H1 (cell line): ENCODE results near the gene SPOCK1. TPM values are rescaled to one million over a fixed set of nuclear protein-coding genes. Genes with fewer than 3 reads are reported as not detected.

ENCODE experiments used
- CTCF ChIA-PET: fragments of 300-600 bp; sonication (Branson Sonifier 250); formaldehyde crosslinking; loops from one replicate; lab custom pipeline; 2021; ENCODE audit not compliant: partially characterized antibody; lab: Charles Lee
- POLR2A ChIA-PET: fragments of 300-600 bp; sonication (Branson Sonifier 250); formaldehyde crosslinking; loops from one replicate; lab custom pipeline; 2021; ENCODE audit warnings: inconsistent platforms; ENCODE audit not compliant: partially characterized antibody; lab: Charles Lee
- DNase-seq, 2 experiments: peaks; one replicate each; pipeline versions ENCODE4 v3.0.0 to v3.0.0-alpha.2; 2010 to 2022; ENCODE audit warnings: low spot score in 2 of 2, low read depth in 1 of 2, mixed read lengths in 1 of 2
- FAIRE-seq: peaks from 2 replicates; lab custom pipeline; 2011; peaks lifted over from hg19 to GRCh38; lab: Jason Lieb, UNC
- H2AFZ ChIP-seq: 2 replicates; pipeline ENCODE4 v1.8.1; 2012; ENCODE audit warnings: low read length, inconsistent platforms
- H2AK5ac ChIP-seq: 2 replicates; pipeline ENCODE4 v1.6.1; 2013; ENCODE audit warnings: low read depth, low read length
- H2BK120ac ChIP-seq: replicated peaks from 2 replicates; pipeline ENCODE3; 2013; ENCODE audit warnings: low read depth, low read length, inconsistent platforms
- H2BK12ac ChIP-seq: 2 replicates; pipeline ENCODE4 v1.6.1; 2013; ENCODE audit warnings: low read depth, low read length
- H2BK15ac ChIP-seq: 2 replicates; pipeline ENCODE4 v1.6.1; 2013; ENCODE audit warnings: low read length
- H2BK20ac ChIP-seq: 2 replicates; pipeline ENCODE4 v1.6.1; 2013; ENCODE audit warnings: low read length
- H2BK5ac ChIP-seq: 2 replicates; pipeline ENCODE4 v1.6.1; 2013; ENCODE audit warnings: low read depth, low read length
- H3K14ac ChIP-seq: 2 replicates; pipeline ENCODE4 v1.6.1; 2013; ENCODE audit warnings: inconsistent platforms; ENCODE audit not compliant: insufficient read length
- H3K18ac ChIP-seq: 2 replicates; pipeline ENCODE4 v1.6.1; 2013; ENCODE audit warnings: low read length; ENCODE audit errors: extremely low read depth
- H3K23ac ChIP-seq: 2 replicates; pipeline ENCODE4 v1.6.1; 2013; ENCODE audit warnings: inconsistent platforms; ENCODE audit not compliant: insufficient read length
- H3K23me2 ChIP-seq: 2 replicates; pipeline ENCODE4 v1.6.1; 2013; ENCODE audit warnings: low read depth, low read length
- H3K27ac ChIP-seq: 2 replicates; pipeline ENCODE4 v1.6.1; 2011; ENCODE audit warnings: low read depth, low read length, inconsistent platforms
- H3K27me3 ChIP-seq, 4 experiments: replicated peaks in 1 of 4; 1 replicate in 1 of 4; 2 replicates in 3 of 4; pipeline versions ENCODE4 v1.6.1 to v1.8.1; 2011 to 2013; ENCODE audit warnings: low read length in 3 of 4, mild to moderate bottlenecking in 3 of 4, inconsistent platforms in 2 of 4, mixed read lengths in 2 of 4, moderate library complexity in 1 of 4; ENCODE audit not compliant: control insufficient read depth in 3 of 4, insufficient read depth in 3 of 4; ENCODE audit errors: extremely low read depth in 1 of 4
- H3K36me3 ChIP-seq, 4 experiments: 2 replicates each; pipeline versions ENCODE4 v1.6.1 to v1.8.1; 2011 to 2013; ENCODE audit warnings: mild to moderate bottlenecking in 4 of 4, low read length in 3 of 4, moderate library complexity in 2 of 4, control low read depth in 1 of 4, inconsistent platforms in 1 of 4; ENCODE audit not compliant: insufficient read depth in 4 of 4, control insufficient read depth in 2 of 4
- H3K4ac ChIP-seq: replicated peaks from 2 replicates; pipeline ENCODE3; 2013; ENCODE audit warnings: low read length, low read depth, mixed read lengths, inconsistent platforms; ENCODE audit not compliant: insufficient read length
- H3K4me1 ChIP-seq, 4 experiments: replicated peaks in 1 of 4; 1 replicate in 1 of 4; 2 replicates in 3 of 4; pipeline versions ENCODE4 v1.6.1 to v1.8.1; 2011 to 2013; ENCODE audit warnings: low read length in 3 of 4, inconsistent platforms in 2 of 4, mixed read lengths in 1 of 4; ENCODE audit not compliant: insufficient read depth in 4 of 4, control insufficient read depth in 3 of 4
- H3K4me2 ChIP-seq, 2 experiments: 2 replicates each; pipeline versions ENCODE4 v1.6.1 to v1.8.1; 2011 to 2013; ENCODE audit warnings: low read depth in 2 of 2, low read length in 2 of 2, control low read depth in 1 of 2, inconsistent platforms in 1 of 2, mild to moderate bottlenecking in 1 of 2; ENCODE audit not compliant: insufficient read depth in 1 of 2
- H3K4me3 ChIP-seq, 4 experiments: fragments of 200-600, 300-600 bp in 1 of 4; sonication (generic), shearing (Covaris generic), sonication (Bioruptor Twin) in 1 of 4; 2 replicates each; pipeline versions ENCODE4 v1.5.1 to v1.8.1; 2011 to 2016; ENCODE audit warnings: low read length in 4 of 4, low read depth in 3 of 4, control low read depth in 2 of 4, inconsistent platforms in 2 of 4, mild to moderate bottlenecking in 2 of 4, mixed read lengths in 1 of 4, moderate library complexity in 1 of 4; ENCODE audit not compliant: insufficient read depth in 2 of 4; ENCODE audit errors: extremely low read depth in 1 of 4
- H3K56ac ChIP-seq: replicated peaks from 2 replicates; pipeline ENCODE3; 2013; ENCODE audit warnings: low read depth, mild to moderate bottlenecking, mixed read lengths, low read length, inconsistent platforms; ENCODE audit not compliant: insufficient read length
- H3K79me1 ChIP-seq: 2 replicates; pipeline ENCODE4 v1.6.1; 2013; ENCODE audit warnings: low read depth, low read length, control low read depth
- H3K79me2 ChIP-seq, 2 experiments: 2 replicates each; pipeline versions ENCODE4 v1.6.1 to v1.8.1; 2012 to 2013; ENCODE audit warnings: low read length in 2 of 2, mild to moderate bottlenecking in 2 of 2, inconsistent platforms in 1 of 2; ENCODE audit not compliant: insufficient read depth in 2 of 2, control insufficient read depth in 1 of 2
- H3K9ac ChIP-seq, 4 experiments: replicated peaks in 1 of 4; 1 replicate in 1 of 4; 2 replicates in 3 of 4; pipeline versions ENCODE4 v1.6.1 to v1.8.1; 2011 to 2013; ENCODE audit warnings: low read depth in 3 of 4, low read length in 3 of 4, control low read depth in 2 of 4, mild to moderate bottlenecking in 2 of 4, moderate library complexity in 2 of 4, inconsistent platforms in 1 of 4; ENCODE audit errors: extremely low read depth in 1 of 4
- H3K9me3 ChIP-seq, 2 experiments: 2 replicates each; pipeline versions ENCODE4 v1.6.1 to v1.8.1; 2012 to 2013; ENCODE audit warnings: mild to moderate bottlenecking in 2 of 2, moderate library complexity in 2 of 2, control low read depth in 1 of 2, inconsistent platforms in 1 of 2, low read depth in 1 of 2, low read length in 1 of 2, mixed read lengths in 1 of 2; ENCODE audit not compliant: insufficient read depth in 2 of 2
- H4K20me1 ChIP-seq, 2 experiments: replicated peaks in 1 of 2; 2 replicates each; pipeline versions ENCODE3 to v1.8.1; 2011 to 2013; ENCODE audit warnings: inconsistent platforms in 2 of 2, low read length in 2 of 2, mild to moderate bottlenecking in 1 of 2; ENCODE audit not compliant: insufficient read depth in 2 of 2, control insufficient read depth in 1 of 2
- H4K5ac ChIP-seq: 2 replicates; pipeline ENCODE4 v1.6.1; 2013; ENCODE audit warnings: low read length, low read depth, mixed read lengths, inconsistent platforms; ENCODE audit not compliant: insufficient read length
- H4K8ac ChIP-seq: 2 replicates; pipeline ENCODE4 v1.8.0; 2013; ENCODE audit warnings: mild to moderate bottlenecking, moderate library complexity, low read length, inconsistent platforms; ENCODE audit not compliant: insufficient read depth; ENCODE audit errors: extremely low read depth
- H4K91ac ChIP-seq: replicated peaks from 2 replicates; pipeline ENCODE3; 2013; ENCODE audit warnings: low read length, mixed read lengths, inconsistent platforms; ENCODE audit not compliant: insufficient read length
- ATF3 ChIP-seq: IDR thresholded peaks from 2 replicates; pipeline ENCODE4 v1.6.1; 2011; ENCODE audit warnings: low read depth, mild to moderate bottlenecking, low read length; ENCODE audit not compliant: insufficient read depth
- BRCA1 ChIP-seq: IDR thresholded peaks from 2 replicates; pipeline ENCODE4 v1.6.1; 2012; ENCODE audit warnings: low read depth, low read length, improper control_type of control experiment
- CTBP2 ChIP-seq: IDR thresholded peaks from 2 replicates; pipeline ENCODE4 v1.7.0; 2011; ENCODE audit warnings: borderline replicate concordance, mild to moderate bottlenecking, moderate library complexity, mixed read lengths, low read length; ENCODE audit not compliant: insufficient read depth, insufficient read length
- EGR1 ChIP-seq: IDR thresholded peaks from 2 replicates; pipeline ENCODE4 v1.6.1; 2011; ENCODE audit warnings: low read depth, low read length, borderline replicate concordance
- EP300 ChIP-seq, 2 experiments: IDR thresholded peaks; 1 replicate in 1 of 2; 2 replicates in 1 of 2; pipeline ENCODE4 v1.6.1; 2011 to 2012; ENCODE audit warnings: low read depth in 2 of 2, low read length in 2 of 2, mild to moderate bottlenecking in 2 of 2, borderline replicate concordance in 1 of 2, inconsistent platforms in 1 of 2, moderate library complexity in 1 of 2
- HDAC2 ChIP-seq, 2 experiments: fragments of 300-600 bp in 1 of 2; sonication (generic) in 1 of 2; IDR thresholded peaks; 2 replicates each; pipeline ENCODE4 v1.6.1; 2011 to 2012; ENCODE audit warnings: low read depth in 2 of 2, low read length in 2 of 2, mild to moderate bottlenecking in 2 of 2, moderate library complexity in 2 of 2, borderline replicate concordance in 1 of 2, inconsistent platforms in 1 of 2
- KDM5A ChIP-seq: fragments of 200-600 bp; IDR thresholded peaks from 2 replicates; pipeline ENCODE4 v1.7.1; 2012; ENCODE audit warnings: mild to moderate bottlenecking, low read length, inconsistent platforms, mixed read lengths
- MAX ChIP-seq: IDR thresholded peaks from 2 replicates; pipeline ENCODE4 v1.6.1; 2012; ENCODE audit warnings: inconsistent platforms
- PHF8 ChIP-seq: fragments of 200-600 bp; sonication (generic); conservative IDR thresholded peaks from 2 replicates; pipeline ENCODE4 v1.7.1; 2012; ENCODE audit warnings: low read depth, mild to moderate bottlenecking, inconsistent platforms, low read length, moderate library complexity
- RBBP5 ChIP-seq: IDR thresholded peaks from 2 replicates; pipeline ENCODE4 v1.7.1; 2012; ENCODE audit warnings: low read depth, mild to moderate bottlenecking, inconsistent platforms, low read length, moderate library complexity, borderline replicate concordance
- RXRA ChIP-seq: IDR thresholded peaks from 2 replicates; pipeline ENCODE4 v1.6.1; 2011; ENCODE audit warnings: low read depth, mild to moderate bottlenecking, low read length, moderate library complexity; ENCODE audit not compliant: insufficient read depth
- SP2 ChIP-seq: IDR thresholded peaks from 2 replicates; pipeline ENCODE4 v1.6.1; 2012; ENCODE audit warnings: mild to moderate bottlenecking, low read length, inconsistent platforms
- TAF7 ChIP-seq: optimal IDR thresholded peaks from 2 replicates; pipeline ENCODE3; 2011; ENCODE audit warnings: low read depth, mild to moderate bottlenecking, inconsistent platforms, low read length, moderate library complexity, borderline replicate concordance
- WGBS, 2 experiments: shearing (Covaris generic) in 1 of 2; methylation state at CpG; one replicate each; pipeline versions ENCODE4 v1.1.6 to v1.1.7; 2013 to 2015; ENCODE audit warnings: low lambda C conversion rate in 2 of 2, mixed read lengths in 2 of 2, inconsistent platforms in 1 of 2, low coverage in 1 of 2, missing lambda C conversion rate in 1 of 2; ENCODE audit not compliant: insufficient replicate concordance in 2 of 2, insufficient coverage in 1 of 2, insufficient read length in 1 of 2; ENCODE audit errors: extremely low coverage in 1 of 2, missing lambda C conversion rate in 1 of 2; 5-methylcytosine and 5-hydroxymethylcytosine counted together
- polyA plus RNA-seq, 7 experiments: library from polyadenylated mRNA; depleted of rRNA in 3 of 7; stranded (reverse) in 5 of 7; unstranded in 2 of 7; fragments of >200 nt in 5 of 7; fragments of 200-250 nt in 2 of 7; gene quantifications; 1 replicate in 5 of 7; 2 replicates in 1 of 7; 4 replicates in 1 of 7; pipeline versions ENCODE4 v1.2.1 to v1.2.3, GENCODE V29; 2011 to 2013; ENCODE audit warnings: missing spikeins in 2 of 7, mixed read lengths in 2 of 7
- total RNA-seq: library from RNA; stranded (reverse); fragmentation: NEBNext Ultra II Directional; extraction: Animal tissue kit (Norgen Biotek cat#: 25700); gene quantifications from 2 replicates; pipeline ENCODE4 v1.2.1, GENCODE V29; 2021

The SPOCK1 gene
- total and polyA plus RNA-seq, 2 of the 8 experiments (the other 6 are each of a cell fraction or from before 2014, with no cell fraction given) = 6.9 to 18.1 TPM

GRCh38 chr5:137492331-137492730, 6.8 kb downstream of the SPOCK1 start:
- no peaks in the 10 kb centered on the region for H4K20me1 ChIP-seq
- H2BK120ac ChIP-seq = no peak overlapping the region
- H3K18ac ChIP-seq = no peak overlapping the region
- no peak overlapping the region for H3K9ac ChIP-seq
- H3K23ac ChIP-seq = no peak overlapping the region
- H2BK5ac ChIP-seq = no peak overlapping the region
- H4K5ac ChIP-seq = no peak overlapping the region
- H3K9me3 ChIP-seq = no peaks in the 10 kb centered on the region
- H2AFZ ChIP-seq = no peak overlapping the region
- no peak overlapping the region for H4K91ac ChIP-seq
- peaks cover under 1 to 7% (median 4%) of the 10 kb centered on the region in 4 experiments for H3K27me3 ChIP-seq
- H2AK5ac ChIP-seq = no peak overlapping the region
- H3K23me2 ChIP-seq = no peaks in the 10 kb centered on the region
- H3K56ac ChIP-seq = no peak overlapping the region
- no peak overlapping the region for H2BK12ac ChIP-seq
- ChIA-PET POLR2A (no interaction called here), CTCF (interaction anchor here (1.1 to 3.6 kb wide), 3 partner anchors 15 to 172 kb away, joined by 3 to 20 read pairs (median 4); no protein-coding TSS in a partner anchor)
- FAIRE-seq (no peak), DNase-seq (no peak)
- H3K36me3 ChIP-seq = no peaks in the 10 kb centered on the region
- H2BK15ac ChIP-seq = no peak overlapping the region
- no peak overlapping the region for H4K8ac ChIP-seq
- no peak overlapping the region for H3K4me2 ChIP-seq
- no peaks in the 10 kb centered on the region for H3K79me1 ChIP-seq
- H3K4ac ChIP-seq = no peak overlapping the region
- no peak overlapping the region for H3K14ac ChIP-seq
- H3K79me2 ChIP-seq = no peaks in the 10 kb centered on the region
- no peak overlapping the region for H3K4me3 ChIP-seq
- no peak overlapping the region for H2BK20ac ChIP-seq
- 94% methylated on average over 1 of the region's 1 CpG; no CpG with 5 or more reads in 1 of the 2 experiments for whole genome bisulfite sequencing, 2 experiments
- no peaks in the 10 kb centered on the region; a peak in 1 of 7 replicates for H3K4me1 ChIP-seq
- no peak overlapping the region for H3K27ac ChIP-seq
- TF ChIP-seq KDM5A (no peak), HDAC2 (IDR thresholded peaks at IDR 0.05; ENCODE audit: borderline replicate concordance in 1 of 2, low read depth in 2 of 2, low read length in 2 of 2) (no peak), CTBP2 (no peak), MAX (no peak), RXRA (no peak), BRCA1 (no peak), PHF8 (no peak), SP2 (no peak), EP300 (IDR thresholded peaks at IDR 0.05; ENCODE audit: borderline replicate concordance in 1 of 2, low read depth in 2 of 2, low read length in 2 of 2) (no peak), EGR1 (no peak), TAF7 (no peak), RBBP5 (no peak), ATF3 (no peak)
